D721Med (cell line): ENCODE measurements around the gene IL36A.

Experiments
- DNase-seq: peaks from one replicate; pipeline ENCODE4 v3.0.0; 2011; ENCODE audit warnings: low spot score; ENCODE audit not compliant: insufficient read length
- FAIRE-seq: peaks from 2 replicates; lab custom pipeline; 2011; peaks lifted over from hg19 to GRCh38; lab: Jason Lieb, UNC
- CTCF ChIP-seq: IDR thresholded peaks from 2 replicates; pipeline ENCODE4 v1.5.1; 2012; ENCODE audit warnings: mild to moderate bottlenecking, control low read depth; ENCODE audit not compliant: insufficient read depth; ENCODE audit errors: missing control alignments

IL36A gene

GRCh38 chr2:113039719-113040118 is 34.5 kb downstream of the IL36A start:
- TF ChIP-seq CTCF: no peak

GRCh38 chr2:113041871-113042270 is 36.6 kb downstream of the IL36A start:
- DNase-seq: no peak
- no peak for FAIRE-seq
- no peak for TF ChIP-seq CTCF

More at GRCh38 chr2:113039719-113040118, 34.5 kb downstream of the IL36A start:
- no peak for FAIRE-seq
- no peak for DNase-seq

- no peak for DNase-seq
- FAIRE-seq: no peak
- TF ChIP-seq CTCF: no peak
Measured at GRCh38 chr2:113046465-113046864, 41.2 kb downstream of the IL36A start.

- no peak for FAIRE-seq
- no peak for TF ChIP-seq CTCF
Measured at GRCh38 chr2:113050921-113051895, 45.9 kb downstream of the IL36A start.

GRCh38 chr2:113052396-113052917 is 47.2 kb downstream of the IL36A start, which contains the start of gene IL36B:
IL36B (minus strand) TSS chr2:113052867.
- TF ChIP-seq CTCF: no peak
- DNase-seq (no peak), FAIRE-seq (no peak)

More at GRCh38 chr2:113050921-113051895, 45.9 kb downstream of the IL36A start:
- no peak for DNase-seq

GRCh38 chr2:113053666-113054065 is 48.4 kb downstream of the IL36A start:
- no peak for TF ChIP-seq CTCF
- FAIRE-seq: no peak
- no peak for DNase-seq
